SK-N-SH (cell line): Measurements from ENCODE around the gene CELSR1.

Experiments used
- EP300 ChIP-seq, 2 experiments: IDR thresholded peaks; 2 replicates each; pipeline versions ENCODE4 v1.4.0 to v1.6.1; 2012; ENCODE audit warnings: borderline replicate concordance in 1 of 2, low read depth in 1 of 2, low read length in 1 of 2
- MXI1 ChIP-seq: IDR thresholded peaks from 2 replicates; pipeline ENCODE4 v1.6.1; 2012; ENCODE audit warnings: mild to moderate bottlenecking, low read depth, low read length, improper control_type of control experiment
- POLR2AphosphoS5 ChIP-seq: IDR thresholded peaks from 2 replicates; pipeline ENCODE4 v1.6.1; 2012; ENCODE audit warnings: low read depth, low read length
- RFX5 ChIP-seq: IDR thresholded peaks from 2 replicates; pipeline ENCODE4 v1.6.1; 2012; ENCODE audit warnings: mild to moderate bottlenecking, improper control_type of control experiment, low read length
- RXRA ChIP-seq: IDR thresholded peaks from 2 replicates; pipeline ENCODE4 v1.4.0; 2012; ENCODE audit warnings: low read depth, mild to moderate bottlenecking, borderline replicate concordance
- SIN3A ChIP-seq: IDR thresholded peaks from 2 replicates; pipeline ENCODE4 v1.6.1; 2012; ENCODE audit warnings: low read depth, mild to moderate bottlenecking, low read length, moderate library complexity, borderline replicate concordance
- TEAD4 ChIP-seq: IDR thresholded peaks from 2 replicates; pipeline ENCODE4 v1.4.0; 2012; ENCODE audit warnings: mild to moderate bottlenecking, borderline replicate concordance; ENCODE audit not compliant: insufficient read depth
- TF ChIP-seq, protein P1 (sequence below): fragments of 200-600 bp; sonication (generic); IDR thresholded peaks from 2 replicates; pipeline ENCODE4 v1.6.1; 2017; ENCODE audit warnings: antibody characterized with exemption, mild to moderate bottlenecking, moderate library complexity
- TF ChIP-seq, protein P2 (sequence below): IDR thresholded peaks from 2 replicates; pipeline ENCODE4 v1.4.0; 2012; ENCODE audit warnings: low read depth, borderline replicate concordance

DNA sequence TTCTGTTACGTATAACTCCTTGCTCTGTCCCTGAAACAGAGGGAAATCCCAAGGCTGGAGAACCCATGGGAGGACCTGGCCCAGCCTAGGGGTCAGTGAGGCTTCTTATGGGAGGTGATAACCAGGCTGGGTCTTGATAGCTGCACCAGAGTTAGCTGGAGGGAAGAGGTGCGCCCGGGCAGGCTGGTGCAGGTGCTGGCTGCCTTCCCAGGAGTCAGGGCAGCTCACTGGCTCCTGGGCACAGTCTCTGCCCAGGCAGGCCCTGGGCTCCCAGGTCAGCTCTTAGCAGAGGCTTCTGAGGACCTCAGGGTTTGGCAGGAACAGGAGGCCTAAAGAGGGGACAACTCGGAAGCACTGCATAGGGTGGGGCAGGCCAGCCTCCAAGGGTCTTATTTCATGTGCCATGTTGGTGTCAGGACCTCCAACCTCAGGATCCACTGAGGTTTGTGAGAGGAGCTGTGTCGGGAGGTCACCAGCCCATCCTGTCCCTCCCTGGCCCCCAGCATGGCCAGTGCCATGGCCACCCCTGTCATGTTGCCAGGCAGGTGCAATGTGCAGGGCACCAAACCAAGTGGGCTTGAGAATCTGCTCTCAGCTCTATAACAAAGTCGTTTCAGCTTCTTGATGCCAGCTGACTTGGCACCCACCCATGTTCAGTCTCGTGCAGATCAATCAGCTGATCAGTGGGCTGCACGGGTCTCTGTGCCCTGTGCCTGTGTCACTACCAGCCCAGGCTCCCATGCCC is 20.5 kb upstream of the CELSR1 start:
- TF ChIP-seq, protein P1, sequence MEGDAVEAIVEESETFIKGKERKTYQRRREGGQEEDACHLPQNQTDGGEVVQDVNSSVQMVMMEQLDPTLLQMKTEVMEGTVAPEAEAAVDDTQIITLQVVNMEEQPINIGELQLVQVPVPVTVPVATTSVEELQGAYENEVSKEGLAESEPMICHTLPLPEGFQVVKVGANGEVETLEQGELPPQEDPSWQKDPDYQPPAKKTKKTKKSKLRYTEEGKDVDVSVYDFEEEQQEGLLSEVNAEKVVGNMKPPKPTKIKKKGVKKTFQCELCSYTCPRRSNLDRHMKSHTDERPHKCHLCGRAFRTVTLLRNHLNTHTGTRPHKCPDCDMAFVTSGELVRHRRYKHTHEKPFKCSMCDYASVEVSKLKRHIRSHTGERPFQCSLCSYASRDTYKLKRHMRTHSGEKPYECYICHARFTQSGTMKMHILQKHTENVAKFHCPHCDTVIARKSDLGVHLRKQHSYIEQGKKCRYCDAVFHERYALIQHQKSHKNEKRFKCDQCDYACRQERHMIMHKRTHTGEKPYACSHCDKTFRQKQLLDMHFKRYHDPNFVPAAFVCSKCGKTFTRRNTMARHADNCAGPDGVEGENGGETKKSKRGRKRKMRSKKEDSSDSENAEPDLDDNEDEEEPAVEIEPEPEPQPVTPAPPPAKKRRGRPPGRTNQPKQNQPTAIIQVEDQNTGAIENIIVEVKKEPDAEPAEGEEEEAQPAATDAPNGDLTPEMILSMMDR = no peak
- no peak for TF ChIP-seq MXI1
- TF ChIP-seq EP300 (IDR thresholded peaks at IDR 0.05; ENCODE audit: borderline replicate concordance in 1 of 2, low read depth in 1 of 2, low read length in 1 of 2) = no peak
- no peak for TF ChIP-seq POLR2AphosphoS5
- no peak for TF ChIP-seq RFX5
- no peak for TF ChIP-seq TEAD4
- TF ChIP-seq RXRA = no peak
- no peak for TF ChIP-seq SIN3A
- TF ChIP-seq, protein P2, sequence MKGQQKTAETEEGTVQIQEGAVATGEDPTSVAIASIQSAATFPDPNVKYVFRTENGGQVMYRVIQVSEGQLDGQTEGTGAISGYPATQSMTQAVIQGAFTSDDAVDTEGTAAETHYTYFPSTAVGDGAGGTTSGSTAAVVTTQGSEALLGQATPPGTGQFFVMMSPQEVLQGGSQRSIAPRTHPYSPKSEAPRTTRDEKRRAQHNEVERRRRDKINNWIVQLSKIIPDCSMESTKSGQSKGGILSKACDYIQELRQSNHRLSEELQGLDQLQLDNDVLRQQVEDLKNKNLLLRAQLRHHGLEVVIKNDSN = no peak
